Progenitor cell of endocrine pancreas (in vitro differentiated cells): Measurements from ENCODE around the gene BARHL1. TPM values are rescaled to one million over a fixed set of nuclear protein-coding genes. Genes with fewer than 3 reads are reported as not detected.
A peak's percentile ranks its signal among the peaks of the same experiment; 100 is the strongest.

ENCODE experiments used
- DNase-seq: peaks from one replicate; pipeline ENCODE4 v3.0.0; 2021; ENCODE audit warnings: low spot score; ENCODE audit not compliant: unreplicated experiment
- H3K27ac Mint-ChIP-seq: 2 replicates; pipeline ENCODE4 v1.8.0; 2021; ENCODE audit warnings: mild to moderate bottlenecking, moderate library complexity, mixed read lengths
- H3K27me3 Mint-ChIP-seq: 2 replicates; pipeline ENCODE4 v1.8.0; 2021; ENCODE audit warnings: mixed read lengths
- H3K36me3 Mint-ChIP-seq: 2 replicates; pipeline ENCODE4 v1.8.0; 2022; ENCODE audit warnings: mixed read lengths; ENCODE audit not compliant: insufficient read depth
- H3K4me1 Mint-ChIP-seq: 2 replicates; pipeline ENCODE4 v1.8.0; 2021; ENCODE audit warnings: low read depth, mixed read lengths
- H3K4me3 Mint-ChIP-seq: 2 replicates; pipeline ENCODE4 v1.8.0; 2021; ENCODE audit warnings: low read depth, mild to moderate bottlenecking, moderate library complexity, mixed read lengths
- H3K9me3 Mint-ChIP-seq: 2 replicates; pipeline ENCODE4 v1.8.0; 2021; ENCODE audit warnings: low read depth, mixed read lengths
- total RNA-seq: library from RNA; stranded (reverse); gene quantifications from 2 replicates; pipeline ENCODE4 v1.2.1, GENCODE V29; 2021
- TF ChIP-seq, protein P1 (sequence below): fragments of 200-600 bp; sonication (generic); IDR thresholded peaks from one replicate; pipeline ENCODE4 v1.5.0; 2021; ENCODE audit warnings: antibody characterized with exemption, mild to moderate bottlenecking; ENCODE audit not compliant: unreplicated experiment

BARHL1 gene
- total RNA-seq, 1 donor from 2014 or later = not detected

GRCh38 chr9:132583584-132584304 lies 1.3 kb downstream of the BARHL1 start:
- no peaks in the 10 kb centered on the region for H3K9me3 Mint-ChIP-seq

GRCh38 chr9:132584601-132585560 lies 2.5 kb downstream of the BARHL1 start:
- H3K4me3 Mint-ChIP-seq = no peak overlapping the region
- TF ChIP-seq, protein P1, sequence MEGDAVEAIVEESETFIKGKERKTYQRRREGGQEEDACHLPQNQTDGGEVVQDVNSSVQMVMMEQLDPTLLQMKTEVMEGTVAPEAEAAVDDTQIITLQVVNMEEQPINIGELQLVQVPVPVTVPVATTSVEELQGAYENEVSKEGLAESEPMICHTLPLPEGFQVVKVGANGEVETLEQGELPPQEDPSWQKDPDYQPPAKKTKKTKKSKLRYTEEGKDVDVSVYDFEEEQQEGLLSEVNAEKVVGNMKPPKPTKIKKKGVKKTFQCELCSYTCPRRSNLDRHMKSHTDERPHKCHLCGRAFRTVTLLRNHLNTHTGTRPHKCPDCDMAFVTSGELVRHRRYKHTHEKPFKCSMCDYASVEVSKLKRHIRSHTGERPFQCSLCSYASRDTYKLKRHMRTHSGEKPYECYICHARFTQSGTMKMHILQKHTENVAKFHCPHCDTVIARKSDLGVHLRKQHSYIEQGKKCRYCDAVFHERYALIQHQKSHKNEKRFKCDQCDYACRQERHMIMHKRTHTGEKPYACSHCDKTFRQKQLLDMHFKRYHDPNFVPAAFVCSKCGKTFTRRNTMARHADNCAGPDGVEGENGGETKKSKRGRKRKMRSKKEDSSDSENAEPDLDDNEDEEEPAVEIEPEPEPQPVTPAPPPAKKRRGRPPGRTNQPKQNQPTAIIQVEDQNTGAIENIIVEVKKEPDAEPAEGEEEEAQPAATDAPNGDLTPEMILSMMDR = no peak
- H3K4me1 Mint-ChIP-seq = peaks cover 2% of the 10 kb centered on the region

More at GRCh38 chr9:132583584-132584304, 1.3 kb downstream of the BARHL1 start:
- H3K4me1 Mint-ChIP-seq = peaks cover 2% of the 10 kb centered on the region
- no peak for DNase-seq
- H3K36me3 Mint-ChIP-seq = no peaks in the 10 kb centered on the region
- TF ChIP-seq, protein P1 = no peak
- H3K27me3 Mint-ChIP-seq = peaks cover 85% of the 10 kb centered on the region
- H3K4me3 Mint-ChIP-seq = no peak overlapping the region
- no peak overlapping the region for H3K27ac Mint-ChIP-seq

DNA sequence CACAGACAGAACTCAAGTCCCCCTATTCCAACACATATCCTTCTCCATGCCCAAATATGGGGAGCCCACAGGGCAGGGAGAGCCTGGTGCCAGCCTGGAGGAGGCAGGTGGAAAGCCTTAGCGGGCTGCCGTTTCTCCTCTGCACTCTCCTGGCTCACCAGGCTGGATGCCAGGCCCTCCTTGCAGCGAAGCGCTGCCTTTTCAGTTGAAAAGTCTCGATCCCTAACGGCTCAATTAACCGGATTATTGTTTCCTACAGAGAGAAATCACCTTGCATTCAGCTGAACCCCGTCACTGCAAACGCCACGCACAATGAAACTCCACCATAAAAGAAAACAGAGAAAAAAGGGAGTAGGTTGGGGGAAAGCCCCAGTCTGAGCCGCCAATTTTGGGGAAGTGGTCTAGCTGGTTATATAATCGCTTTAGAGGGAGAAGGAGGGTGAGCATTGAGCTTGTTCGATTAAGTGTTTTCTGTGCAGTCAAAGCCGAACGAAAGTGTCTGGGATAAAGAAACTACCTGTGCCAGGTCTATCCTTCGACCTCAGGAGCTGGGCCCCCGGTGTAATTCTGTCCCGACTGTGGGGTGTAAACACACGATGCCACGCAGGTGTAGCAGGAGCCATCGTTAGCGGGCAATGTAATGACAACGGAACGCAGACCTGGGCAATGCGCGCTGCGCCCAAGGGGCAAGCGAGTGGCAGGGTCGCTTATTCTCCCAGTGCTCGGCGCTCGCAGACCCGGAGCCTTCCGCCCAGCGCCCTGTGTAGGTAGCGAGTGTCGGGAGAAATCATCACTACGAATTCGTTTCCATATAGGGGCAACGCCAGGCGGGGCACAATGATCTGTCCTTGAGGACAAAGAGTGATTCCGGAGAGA lies 3.8 kb downstream of the BARHL1 start:
- peaks cover 2% of the 10 kb centered on the region for H3K4me1 Mint-ChIP-seq
- H3K9me3 Mint-ChIP-seq = no peaks in the 10 kb centered on the region
- TF ChIP-seq, protein P1 = no peak
- no peak for DNase-seq
- peaks cover 82% of the 10 kb centered on the region for H3K27me3 Mint-ChIP-seq
- H3K27ac Mint-ChIP-seq = peak overlapping the region; percentile 52
- H3K36me3 Mint-ChIP-seq = no peaks in the 10 kb centered on the region
- no peak overlapping the region for H3K4me3 Mint-ChIP-seq

More at GRCh38 chr9:132584601-132585560, 2.5 kb downstream of the BARHL1 start:
- no peak for DNase-seq
- H3K9me3 Mint-ChIP-seq = no peaks in the 10 kb centered on the region
- H3K36me3 Mint-ChIP-seq = no peaks in the 10 kb centered on the region
- peaks cover 82% of the 10 kb centered on the region for H3K27me3 Mint-ChIP-seq
- no peak overlapping the region for H3K27ac Mint-ChIP-seq

- Mint-ChIP-seq H3K4me1 (no peaks in the 10 kb centered on the region), H3K36me3 (no peaks in the 10 kb centered on the region), H3K27ac (peak overlapping the region; percentile 52), H3K9me3 (no peaks in the 10 kb centered on the region), H3K4me3 (no peak overlapping the region), H3K27me3 (peaks cover 82% of the 10 kb centered on the region)
- no peak for DNase-seq
- TF ChIP-seq, protein P1 = no peak
Measured at GRCh38 chr9:132586830-132587591, 4.6 kb downstream of the BARHL1 start.
